ENCODE results near the gene KTN1.

GRCh38 chr14:55624913-55625312 is 44.9 kb downstream of the KTN1 start:
- no peak for TF ChIP-seq CTCF (IDR thresholded peaks at IDR 0.05)
- no peak for TF ChIP-seq POLR2A (IDR thresholded peaks at IDR 0.05)
